Measurements from ENCODE around the gene RETREG2.

RETREG2 gene, protein sequence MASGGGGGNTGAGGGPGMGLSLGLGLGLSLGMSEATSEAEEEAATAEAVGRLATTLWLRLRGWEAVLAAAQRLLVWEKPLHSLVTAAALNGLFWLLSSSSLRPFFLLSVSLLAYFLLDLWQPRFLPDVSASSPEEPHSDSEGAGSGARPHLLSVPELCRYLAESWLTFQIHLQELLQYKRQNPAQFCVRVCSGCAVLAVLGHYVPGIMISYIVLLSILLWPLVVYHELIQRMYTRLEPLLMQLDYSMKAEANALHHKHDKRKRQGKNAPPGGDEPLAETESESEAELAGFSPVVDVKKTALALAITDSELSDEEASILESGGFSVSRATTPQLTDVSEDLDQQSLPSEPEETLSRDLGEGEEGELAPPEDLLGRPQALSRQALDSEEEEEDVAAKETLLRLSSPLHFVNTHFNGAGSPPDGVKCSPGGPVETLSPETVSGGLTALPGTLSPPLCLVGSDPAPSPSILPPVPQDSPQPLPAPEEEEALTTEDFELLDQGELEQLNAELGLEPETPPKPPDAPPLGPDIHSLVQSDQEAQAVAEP

DNA sequence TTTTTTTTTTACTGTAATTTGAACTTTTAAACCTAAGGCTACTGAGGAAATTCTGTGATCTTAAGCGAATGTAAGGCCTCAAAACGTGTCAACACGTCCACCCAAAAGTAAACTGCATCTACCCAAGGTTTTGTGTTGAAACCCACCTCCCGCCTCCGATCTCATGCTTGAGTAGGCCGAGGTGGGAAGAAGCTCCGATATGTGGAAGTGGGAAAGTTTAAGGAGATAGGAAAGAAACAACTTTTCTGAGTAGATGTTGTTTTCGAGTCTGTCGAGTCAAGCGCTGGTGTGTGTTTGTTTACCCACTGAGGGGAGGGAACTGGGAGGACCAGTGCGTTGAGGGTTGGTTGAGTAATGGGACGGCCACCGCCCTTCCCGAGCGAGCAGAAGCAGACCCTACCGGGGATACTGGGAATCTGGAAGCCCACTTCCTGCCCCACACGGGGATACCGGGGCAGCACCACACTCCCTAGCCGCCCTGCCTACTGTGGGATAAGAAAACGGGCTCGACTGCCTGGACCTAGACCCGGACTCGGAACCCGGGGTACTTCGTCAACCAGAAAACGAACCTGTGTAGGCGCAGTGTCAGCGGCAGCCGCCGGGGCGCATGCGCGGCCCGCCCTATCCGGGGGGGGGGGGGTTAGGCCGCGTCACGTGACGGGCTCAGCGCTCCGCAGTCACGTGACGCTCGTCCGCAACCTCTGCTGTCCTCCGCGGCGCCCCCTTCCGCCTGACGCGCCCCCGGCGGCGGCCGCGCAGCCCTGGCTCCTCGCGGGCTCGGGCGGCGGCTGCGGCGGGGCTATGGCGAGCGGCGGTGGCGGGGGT lies at the start of gene RETREG2:
TSS of gene RETREG2 (plus strand) at position 724 of the 825 bp plus-strand sequence. CDS start at position 802, 78 bp downstream.
- in situ Hi-C loops (cut with HindIII; ENCODE audit: low pct_ligation_motif_present, low pct_unique_long_range_greater_than_20kb, low sequenced_read_pairs) = no loop called here

DNA sequence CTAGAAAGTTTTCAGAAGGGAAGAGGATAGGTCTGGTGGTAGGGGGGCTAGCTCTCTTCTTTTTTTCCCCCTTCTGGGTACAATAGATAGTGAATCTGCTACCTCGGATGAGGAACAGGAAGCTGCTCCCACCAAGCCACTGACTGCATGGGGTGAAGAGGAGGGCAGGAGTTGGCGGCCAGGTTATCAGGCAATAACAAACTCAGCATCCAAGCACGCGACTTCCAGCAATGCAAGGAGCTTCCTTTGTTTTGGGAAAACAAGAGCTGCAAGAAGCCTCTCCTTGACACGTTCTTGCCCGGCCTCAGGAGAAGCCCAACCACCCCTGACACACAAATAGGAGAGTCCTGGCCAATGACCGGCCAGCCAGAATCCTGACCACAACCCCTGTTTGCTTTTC lies 49.7 kb upstream of the RETREG2 start:
- no peak for DNase-seq
- in situ Hi-C loops (cut with HindIII; ENCODE audit: low pct_ligation_motif_present, low pct_unique_long_range_greater_than_20kb, low sequenced_read_pairs) = no loop called here

More for the DNA sequence above, at the start of gene RETREG2:
- peak; percentile 88 for DNase-seq

DNA sequence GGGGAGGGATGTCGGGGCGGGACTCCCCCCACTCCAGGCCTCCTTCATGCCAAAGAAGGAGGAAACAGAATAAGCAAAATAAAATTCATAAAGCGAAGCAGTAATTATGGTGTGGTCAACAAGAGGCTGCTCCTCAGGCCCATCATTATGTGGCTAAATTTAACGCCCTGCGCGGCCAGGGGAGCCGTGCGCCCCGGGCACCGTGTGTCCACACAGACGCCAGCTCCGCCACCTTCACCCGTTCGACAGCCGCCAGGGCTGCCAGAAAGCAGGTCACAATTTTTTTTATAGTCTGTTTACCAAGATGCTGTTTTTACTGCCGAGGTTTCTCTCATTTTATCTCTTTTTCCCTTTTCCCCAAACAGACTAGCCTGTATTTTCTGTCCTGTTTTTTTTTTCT lies 48.5 kb upstream of the RETREG2 start:
- in situ Hi-C loops (cut with HindIII; ENCODE audit: low pct_ligation_motif_present, low pct_unique_long_range_greater_than_20kb, low sequenced_read_pairs) = no loop called here
- DNase-seq = no peak

DNA sequence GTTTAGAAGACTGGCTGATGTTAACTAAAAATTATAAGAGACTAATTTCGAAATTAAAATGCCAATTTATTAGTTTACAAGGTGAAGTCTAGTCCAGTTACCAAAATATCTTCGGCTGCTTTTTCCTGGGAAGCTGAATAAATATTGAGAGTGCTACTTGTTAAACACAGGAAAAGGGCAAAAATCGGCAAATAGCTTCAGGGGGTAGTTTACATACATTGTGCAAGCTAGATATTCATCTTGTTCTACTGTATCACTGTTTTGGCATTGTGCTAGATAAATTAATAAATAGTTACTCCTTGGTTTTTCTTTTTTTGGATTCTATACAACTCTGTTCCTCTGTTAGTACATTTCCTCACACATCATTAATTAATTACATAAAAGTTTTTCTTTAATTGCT lies 46.7 kb upstream of the RETREG2 start:
- DNase-seq = no peak
- in situ Hi-C loops (cut with HindIII; ENCODE audit: low pct_ligation_motif_present, low pct_unique_long_range_greater_than_20kb, low sequenced_read_pairs) = no loop called here

DNA sequence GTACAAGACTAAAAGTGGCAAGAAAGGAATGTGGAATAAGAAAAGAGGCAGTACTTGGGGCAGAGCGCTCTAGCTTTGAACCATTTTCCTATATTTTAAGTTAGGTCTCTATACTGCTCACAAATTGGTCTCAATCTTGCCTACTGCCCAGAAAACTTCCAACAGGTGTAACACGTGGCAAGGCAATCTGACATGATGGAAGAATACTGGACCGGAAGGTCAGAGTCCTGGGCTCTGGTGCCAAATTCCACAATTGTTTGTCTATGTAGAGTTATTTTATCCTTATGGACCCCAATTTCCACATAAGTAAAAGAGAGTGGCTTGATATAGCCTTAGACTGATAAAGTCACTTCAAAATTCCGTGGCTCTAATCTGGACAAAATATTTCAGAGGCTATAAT lies 46.3 kb upstream of the RETREG2 start:
- in situ Hi-C loops (cut with HindIII; ENCODE audit: low pct_ligation_motif_present, low pct_unique_long_range_greater_than_20kb, low sequenced_read_pairs) = no loop called here

DNA sequence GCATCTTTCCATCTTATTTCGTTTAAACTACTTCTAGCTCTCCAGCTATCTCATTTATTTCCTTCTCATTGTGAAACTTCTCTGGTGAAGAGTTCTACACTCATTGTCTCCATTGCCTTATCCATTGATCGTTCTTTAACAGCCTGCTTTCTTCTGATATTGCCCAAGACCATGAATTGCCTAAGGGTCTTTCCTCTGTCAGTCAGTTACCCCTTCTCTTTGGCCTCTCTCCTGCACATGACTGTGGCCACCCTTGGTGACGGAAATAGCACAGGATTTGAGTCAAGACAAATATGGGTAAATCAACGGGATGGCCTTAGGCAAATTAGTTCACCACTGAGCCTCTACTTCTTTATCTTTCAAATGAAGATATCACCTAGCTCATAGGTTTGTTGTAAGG lies 44.1 kb upstream of the RETREG2 start:
- in situ Hi-C loops (cut with HindIII; ENCODE audit: low pct_ligation_motif_present, low pct_unique_long_range_greater_than_20kb, low sequenced_read_pairs) = no loop called here
- DNase-seq = no peak

More for the DNA sequence above, 46.3 kb upstream of the RETREG2 start:
- DNase-seq = no peak

DNA sequence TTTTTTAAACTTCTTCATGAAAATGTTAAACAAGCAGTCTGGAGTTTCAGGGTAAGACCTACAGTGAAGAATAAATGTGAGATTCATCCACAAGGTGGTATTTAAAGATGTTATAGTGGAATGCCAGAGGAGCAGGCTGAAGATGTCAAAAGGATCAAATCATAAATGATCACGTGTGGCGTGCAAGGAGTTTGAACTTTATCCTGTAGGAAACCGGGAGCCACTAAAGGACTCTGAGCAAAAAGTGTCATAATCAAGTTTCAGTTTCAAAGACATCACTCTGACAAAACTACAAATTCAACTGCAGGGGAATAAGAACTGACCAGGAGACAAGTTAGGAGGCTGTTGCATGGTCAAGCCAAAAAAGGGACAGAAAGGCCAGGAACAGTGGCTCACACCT lies 37.4 kb upstream of the RETREG2 start:
- in situ Hi-C loops (cut with HindIII; ENCODE audit: low pct_ligation_motif_present, low pct_unique_long_range_greater_than_20kb, low sequenced_read_pairs) = no loop called here
- no peak for DNase-seq

DNA sequence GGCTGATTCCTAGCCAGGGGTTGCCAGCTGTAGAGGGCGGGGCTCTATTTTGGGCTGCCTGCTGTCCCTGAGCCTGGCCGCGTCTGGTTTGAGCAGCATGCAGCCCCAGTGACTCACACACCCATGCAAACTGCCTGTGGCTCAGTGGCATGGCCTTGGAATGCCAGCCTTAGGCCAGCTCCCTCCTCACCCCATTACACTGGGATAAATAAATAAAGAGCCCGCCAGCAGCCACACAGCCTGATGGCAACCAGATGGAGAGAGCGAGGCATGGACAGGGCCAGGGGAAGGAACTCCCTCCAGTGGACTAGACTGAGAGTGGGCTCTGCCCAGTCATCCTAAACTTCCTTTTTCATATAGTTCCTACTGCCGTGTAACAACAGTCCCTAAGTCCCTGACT lies 35.7 kb upstream of the RETREG2 start:
- peak; percentile 92 for DNase-seq
- in situ Hi-C loops (cut with HindIII; ENCODE audit: low pct_ligation_motif_present, low pct_unique_long_range_greater_than_20kb, low sequenced_read_pairs) = no loop called here

DNA sequence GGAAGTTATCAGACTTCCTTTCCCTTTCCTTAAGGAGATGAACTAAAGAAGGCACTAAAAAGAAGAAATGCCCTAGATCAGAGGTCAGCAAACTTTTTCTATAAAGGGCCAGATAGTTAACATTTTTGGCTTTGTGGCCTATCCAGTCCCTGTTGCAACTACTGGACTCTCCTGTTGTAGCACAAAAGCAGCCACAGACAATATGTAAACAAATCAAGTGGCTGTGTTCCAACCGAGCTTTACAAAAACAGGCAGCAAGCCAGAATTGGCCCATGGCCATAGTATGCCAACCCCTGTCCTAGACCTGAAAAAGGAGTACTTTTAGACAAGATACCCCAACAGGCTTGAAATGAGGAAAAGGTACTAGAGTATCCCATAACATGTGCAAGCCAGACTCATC lies 28.4 kb upstream of the RETREG2 start:
- in situ Hi-C loops (cut with HindIII; ENCODE audit: low pct_ligation_motif_present, low pct_unique_long_range_greater_than_20kb, low sequenced_read_pairs) = no loop called here
- no peak for DNase-seq

DNA sequence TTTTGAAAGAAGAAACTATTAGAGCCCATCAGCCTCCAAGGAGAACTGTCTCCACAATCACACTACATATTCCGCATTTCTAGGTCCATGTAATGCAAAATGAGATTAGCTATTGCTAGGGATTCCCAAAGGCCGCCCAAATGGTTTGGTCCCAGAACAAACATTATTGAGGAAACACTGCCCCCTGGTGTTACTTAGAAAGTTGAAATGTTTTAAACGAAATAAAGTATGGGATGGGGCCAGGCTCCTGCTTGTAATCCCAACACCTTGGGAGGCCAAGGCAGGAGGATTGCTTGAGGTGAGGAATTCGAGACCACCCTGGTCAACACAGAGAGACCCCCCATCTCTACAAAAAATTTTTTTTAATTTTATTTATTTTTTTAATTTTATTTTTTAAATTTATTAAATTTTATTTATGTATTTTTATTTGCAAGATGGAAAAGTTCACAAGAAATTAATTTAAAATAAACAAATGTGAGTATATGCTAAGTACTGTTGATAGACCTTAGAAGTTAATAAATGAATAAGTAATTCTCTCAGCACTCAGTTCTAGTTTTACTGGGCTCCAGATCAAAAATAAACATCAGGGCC lies 22.9 kb upstream of the RETREG2 start:
- peak; percentile 85 for DNase-seq
- in situ Hi-C loops (cut with HindIII; ENCODE audit: low pct_ligation_motif_present, low pct_unique_long_range_greater_than_20kb, low sequenced_read_pairs) = no loop called here

DNA sequence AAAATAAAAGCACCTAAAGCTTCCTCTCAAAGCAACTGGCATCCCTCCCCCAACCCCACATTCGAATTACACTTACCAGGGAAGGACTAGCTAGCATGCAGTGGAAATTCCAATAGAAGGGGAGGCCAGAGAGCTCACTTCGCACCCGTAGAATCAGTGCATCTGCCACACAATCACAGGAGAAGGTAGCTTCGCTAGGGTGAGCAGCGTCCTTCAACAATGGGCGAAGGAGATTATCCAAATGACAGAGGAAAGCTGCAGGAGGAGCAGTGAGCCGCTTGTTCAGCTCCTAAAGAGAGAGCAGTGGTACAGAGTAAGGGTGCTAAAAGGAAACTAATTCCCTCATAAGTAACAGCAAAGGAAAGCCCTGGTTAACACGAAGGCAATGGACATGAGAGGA lies 20.7 kb upstream of the RETREG2 start:
- no peak for DNase-seq
- in situ Hi-C loops (cut with HindIII; ENCODE audit: low pct_ligation_motif_present, low pct_unique_long_range_greater_than_20kb, low sequenced_read_pairs) = no loop called here

DNA sequence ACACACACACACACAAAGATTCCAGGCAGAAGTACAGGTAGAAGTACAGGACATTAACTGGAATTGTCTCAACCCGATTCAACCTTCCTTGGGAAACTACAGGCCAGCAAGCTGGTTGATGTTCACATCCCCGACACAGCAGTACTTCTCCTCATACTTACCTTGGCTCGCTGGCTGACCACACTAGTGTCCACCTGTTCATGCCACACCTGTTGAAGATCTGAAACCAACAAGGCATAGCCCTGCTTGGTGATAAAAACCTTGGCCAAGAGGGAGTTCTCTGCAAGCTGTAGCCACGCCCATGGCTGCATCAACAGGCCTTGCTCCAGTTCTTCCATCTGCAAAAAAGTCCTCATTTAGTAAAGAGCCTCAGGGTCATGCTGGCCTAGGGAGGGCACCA lies 20.1 kb upstream of the RETREG2 start:
- in situ Hi-C loops (cut with HindIII; ENCODE audit: low pct_ligation_motif_present, low pct_unique_long_range_greater_than_20kb, low sequenced_read_pairs) = no loop called here
- no peak for DNase-seq

DNA sequence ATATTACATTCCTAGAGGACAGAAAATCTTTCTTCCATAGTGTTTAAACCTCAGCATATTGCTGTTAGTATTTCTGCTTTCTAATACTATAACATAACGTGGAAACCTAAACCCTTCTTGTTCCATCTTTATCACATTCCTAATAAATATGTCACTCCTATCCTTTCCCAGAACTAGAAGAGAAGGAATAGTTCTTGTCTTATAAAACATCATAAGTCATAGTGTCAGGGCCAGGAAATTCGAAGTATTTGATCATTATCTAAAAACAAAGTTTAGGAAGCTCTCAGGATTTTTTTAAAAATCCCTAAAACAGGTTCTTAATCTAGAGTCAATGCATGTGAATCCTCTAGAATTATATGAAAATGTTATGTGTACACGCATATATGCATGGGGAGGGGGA lies 19.5 kb upstream of the RETREG2 start:
- DNase-seq = no peak
- in situ Hi-C loops (cut with HindIII; ENCODE audit: low pct_ligation_motif_present, low pct_unique_long_range_greater_than_20kb, low sequenced_read_pairs) = no loop called here

DNA sequence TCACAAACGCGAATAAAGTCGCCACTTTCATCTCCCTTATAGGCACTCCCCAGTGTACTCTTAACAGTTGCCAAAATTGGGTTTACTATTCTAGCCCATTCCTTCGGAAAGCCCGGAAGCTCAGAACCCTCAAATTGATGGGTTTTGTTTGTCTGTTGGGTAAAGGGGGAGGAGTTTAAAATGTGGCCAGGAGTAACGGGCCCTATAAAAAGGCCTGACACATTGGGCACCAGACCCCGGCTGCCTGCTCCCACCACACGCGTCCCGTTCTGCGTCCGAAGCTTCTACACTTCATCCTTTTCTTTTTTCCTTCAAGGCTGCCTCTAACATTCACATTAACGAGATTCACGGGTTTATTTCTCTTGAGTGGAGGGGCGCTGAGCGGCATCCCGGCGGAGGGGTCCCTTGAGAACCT lies 18.3 kb upstream of the RETREG2 start:
- in situ Hi-C loops (cut with HindIII; ENCODE audit: low pct_ligation_motif_present, low pct_unique_long_range_greater_than_20kb, low sequenced_read_pairs) = no loop called here
- peak; percentile 6 for DNase-seq

DNA sequence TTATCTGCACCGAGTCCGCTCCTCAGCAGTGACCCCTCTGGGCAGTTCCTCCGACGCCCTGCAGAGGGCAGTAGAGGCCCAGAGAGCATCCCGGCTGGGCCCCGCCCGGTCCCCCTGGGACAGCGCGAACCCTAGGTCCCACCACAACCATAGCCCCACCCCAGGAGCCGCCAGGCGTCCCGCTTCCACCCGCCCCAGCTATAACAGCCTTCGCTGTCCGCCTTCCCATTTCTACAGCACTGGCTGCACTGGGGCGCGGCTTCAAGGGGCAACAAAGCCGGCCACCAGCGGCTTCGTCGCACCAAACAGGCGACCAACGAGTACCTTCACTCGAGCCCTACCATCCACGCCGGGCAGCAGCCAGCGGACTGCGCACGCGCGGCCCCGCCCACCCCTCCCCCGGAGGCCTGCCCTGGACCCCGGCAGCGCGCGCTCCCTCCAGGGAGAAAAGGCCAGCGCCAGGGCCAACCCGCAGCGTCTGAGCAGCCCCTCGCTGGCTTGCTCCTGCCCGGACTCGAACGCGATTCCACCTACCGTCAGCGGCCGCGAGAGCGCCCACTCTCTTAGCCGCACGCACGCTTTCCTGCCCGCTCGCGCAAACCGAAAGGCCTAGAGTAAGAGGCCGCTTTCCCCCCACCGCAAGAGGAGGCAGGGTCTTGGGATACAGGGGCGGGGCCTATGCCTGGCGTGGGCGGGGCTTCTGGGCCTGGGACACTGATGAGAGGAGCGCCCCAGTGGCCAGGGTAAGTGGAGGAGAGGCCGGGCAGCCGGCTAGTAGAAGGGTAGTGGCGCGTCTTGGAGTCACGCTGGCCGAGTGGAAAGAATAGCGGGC lies 17.7 kb upstream of the RETREG2 start, which contains the start of gene NHEJ1:
TSS of gene NHEJ1 (minus strand) at position 630 of the 832 bp plus-strand sequence. CDS start 2,453 bp downstream, outside the sequence.
- peak; percentile 95 for DNase-seq
- in situ Hi-C loops (cut with HindIII; ENCODE audit: low pct_ligation_motif_present, low pct_unique_long_range_greater_than_20kb, low sequenced_read_pairs) = no loop called here

DNA sequence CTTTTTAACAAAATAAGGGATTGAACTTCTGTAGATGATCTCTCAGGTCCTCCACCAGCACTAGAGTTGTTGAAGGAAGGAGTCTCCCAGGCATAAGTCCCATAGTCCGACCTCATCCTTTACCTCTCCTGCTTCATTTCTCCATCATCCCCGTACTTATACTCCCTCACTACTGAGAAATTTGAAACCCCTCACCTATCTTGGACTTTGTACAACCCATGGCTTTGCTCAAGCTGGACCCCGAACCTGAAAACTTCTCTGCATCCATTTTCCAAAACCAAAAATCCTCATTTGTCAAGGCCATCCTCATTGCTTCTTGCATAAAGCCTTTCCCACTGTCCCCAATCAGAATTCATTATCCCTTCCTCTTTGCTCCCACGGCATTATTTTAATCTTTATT lies 17.0 kb upstream of the RETREG2 start:
- in situ Hi-C loops (cut with HindIII; ENCODE audit: low pct_ligation_motif_present, low pct_unique_long_range_greater_than_20kb, low sequenced_read_pairs) = no loop called here
- no peak for DNase-seq

DNA sequence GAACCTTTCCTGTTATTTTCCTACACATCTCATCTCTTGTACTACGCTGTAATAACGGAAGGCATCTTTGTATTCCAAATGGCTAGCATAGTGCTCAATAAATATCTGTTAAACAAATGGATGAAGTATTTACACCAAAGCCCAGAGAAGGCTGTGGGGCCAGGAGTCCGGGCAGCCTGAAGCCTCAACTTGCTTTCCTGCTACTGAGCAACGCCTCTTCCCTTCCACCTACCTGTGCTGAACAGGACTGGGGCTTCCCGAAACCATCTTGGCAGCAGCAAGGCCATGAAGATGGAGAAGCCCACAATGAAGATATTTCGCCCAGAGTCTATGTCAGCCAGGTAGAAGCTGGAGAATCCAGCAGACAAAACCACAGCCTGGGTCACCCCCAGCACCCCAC lies 14.9 kb upstream of the RETREG2 start:
- DNase-seq = no peak
- in situ Hi-C loops (cut with HindIII; ENCODE audit: low pct_ligation_motif_present, low pct_unique_long_range_greater_than_20kb, low sequenced_read_pairs) = no loop called here
